Prostate gland (tissue), 2 donors: ENCODE measurements around the gene LIPC.

ENCODE experiments used
- POLR2A ChIP-seq: fragments of 450-650 bp; IDR thresholded peaks from one replicate; pipeline ENCODE4 v1.6.1; 2016; ENCODE audit warnings: antibody characterized with exemption, mild to moderate bottlenecking
- POLR2AphosphoS5 ChIP-seq: sonication (generic); formaldehyde crosslinking; IDR thresholded peaks from one replicate; pipeline ENCODE4 v1.6.1; 2017; ENCODE audit warnings: antibody characterized with exemption
- TF ChIP-seq, protein P1 (sequence below), 4 experiments: fragments of 200-600 bp in 2 of 4; fragments of 450-650 bp in 2 of 4; sonication (generic) in 2 of 4; IDR thresholded peaks; 1 replicate in 3 of 4; 2 replicates in 1 of 4; pipeline ENCODE4 v1.5.1; 2016 to 2019; ENCODE audit warnings: antibody characterized with exemption in 4 of 4, mild to moderate bottlenecking in 2 of 4, moderate library complexity in 2 of 4

DNA sequence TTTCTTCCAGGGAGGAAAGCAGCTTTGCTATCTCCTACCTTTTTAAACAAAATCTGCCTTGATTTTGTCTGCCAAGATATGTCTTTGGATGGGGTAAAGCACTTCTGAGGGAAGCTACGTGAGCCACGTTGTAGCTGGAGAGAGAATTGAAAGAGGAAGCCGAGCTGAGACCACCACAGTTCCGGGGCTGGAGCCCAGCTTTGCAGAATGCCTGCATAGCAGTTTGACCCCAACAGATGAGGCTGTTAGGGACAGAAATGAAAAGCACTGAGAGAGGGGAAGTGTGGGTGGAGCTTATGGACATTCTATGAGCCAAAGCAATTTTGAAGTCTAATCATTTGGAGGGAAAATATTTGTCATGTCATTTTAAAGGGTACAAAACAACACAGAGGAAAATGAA, 45.4 kb downstream of the LIPC start:
- TF ChIP-seq POLR2A (no peak), POLR2AphosphoS5 (no peak)
- TF ChIP-seq, protein P1, sequence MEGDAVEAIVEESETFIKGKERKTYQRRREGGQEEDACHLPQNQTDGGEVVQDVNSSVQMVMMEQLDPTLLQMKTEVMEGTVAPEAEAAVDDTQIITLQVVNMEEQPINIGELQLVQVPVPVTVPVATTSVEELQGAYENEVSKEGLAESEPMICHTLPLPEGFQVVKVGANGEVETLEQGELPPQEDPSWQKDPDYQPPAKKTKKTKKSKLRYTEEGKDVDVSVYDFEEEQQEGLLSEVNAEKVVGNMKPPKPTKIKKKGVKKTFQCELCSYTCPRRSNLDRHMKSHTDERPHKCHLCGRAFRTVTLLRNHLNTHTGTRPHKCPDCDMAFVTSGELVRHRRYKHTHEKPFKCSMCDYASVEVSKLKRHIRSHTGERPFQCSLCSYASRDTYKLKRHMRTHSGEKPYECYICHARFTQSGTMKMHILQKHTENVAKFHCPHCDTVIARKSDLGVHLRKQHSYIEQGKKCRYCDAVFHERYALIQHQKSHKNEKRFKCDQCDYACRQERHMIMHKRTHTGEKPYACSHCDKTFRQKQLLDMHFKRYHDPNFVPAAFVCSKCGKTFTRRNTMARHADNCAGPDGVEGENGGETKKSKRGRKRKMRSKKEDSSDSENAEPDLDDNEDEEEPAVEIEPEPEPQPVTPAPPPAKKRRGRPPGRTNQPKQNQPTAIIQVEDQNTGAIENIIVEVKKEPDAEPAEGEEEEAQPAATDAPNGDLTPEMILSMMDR (IDR thresholded peaks at IDR 0.05) = no peak
